Measurements from ENCODE around the gene SLAMF8. TPM values are rescaled to one million over a fixed set of nuclear protein-coding genes. Genes with fewer than 3 reads are reported as not detected.
A peak's percentile ranks its signal among the peaks of the same experiment; 100 is the strongest.

The SLAMF8 gene
- polyA plus RNA-seq, 3 donors: 2.6 to 5.7 (median 5.7) TPM

GRCh38 chr1:159798893-159799292 lies 27.8 kb upstream of the SLAMF8 start:
- Mint-ChIP-seq H3K27me3 (ENCODE audit: low read depth in 3 of 3) (peaks cover 7 to 10% (median 10%) of the 10 kb centered on the region in 3 donors), H3K4me3 (no peak overlapping the region), H3K36me3 (no peaks in the 10 kb centered on the region), H3K27ac (no peak overlapping the region), H3K9me3 (no peaks in the 10 kb centered on the region), H3K4me1 (peaks cover 38% of the 10 kb centered on the region)
- H3K4me1 ChIP-seq (ENCODE audit: control insufficient read depth in 1 of 2, insufficient read depth in 2 of 2, low read length in 2 of 2): peaks cover 26 to 34% of the 10 kb centered on the region in 2 donors
- H3K4me3 ChIP-seq (replicated peaks in 1 of 3; ENCODE audit: low read depth in 2 of 3, low read length in 3 of 3): no peak overlapping the region
- DNase-seq: peak; percentile 55 to 74 (median 73)
- 0% methylated on average over 1 of the region's 2 CpGs for WGBS (ENCODE audit: insufficient coverage)
- intact Hi-C loops (cut with micrococcal nuclease): loop anchor here (1.0 to 2.0 kb wide), 2 partner anchors 92 kb away; no protein-coding TSS in a partner anchor
- TF ChIP-seq CTCF (IDR thresholded peaks at IDR 0.05): peak; percentile 84
- no peak overlapping the region for H3K27ac ChIP-seq (ENCODE audit: low read depth in 1 of 2, low read length in 2 of 2)
- H3K4me2 ChIP-seq (replicated peaks; ENCODE audit: extremely low read depth, low read length, poor library complexity, severe bottlenecking): no peak overlapping the region
- H4K20me1 ChIP-seq (ENCODE audit: insufficient read depth, low read length): no peaks in the 10 kb centered on the region
- H3K79me2 ChIP-seq (ENCODE audit: insufficient read depth, low read length): no peaks in the 10 kb centered on the region
- H3K36me3 ChIP-seq (replicated peaks in 1 of 2; ENCODE audit: control insufficient read depth in 1 of 2, insufficient read depth in 2 of 2, low read length in 2 of 2): no peaks in the 10 kb centered on the region
- H3K9ac ChIP-seq (ENCODE audit: insufficient read depth, low read length, poor library complexity, severe bottlenecking): no peak overlapping the region
- no peaks in the 10 kb centered on the region for H3K9me3 ChIP-seq (replicated peaks in 1 of 2; ENCODE audit: control insufficient read depth in 1 of 2, insufficient read depth in 1 of 2, low read length in 2 of 2)
- peaks cover 0 to 6% of the 10 kb centered on the region in 2 donors for H3K27me3 ChIP-seq (ENCODE audit: control insufficient read depth in 2 of 2, insufficient read depth in 2 of 2, low read length in 2 of 2)
- H2AFZ ChIP-seq (ENCODE audit: insufficient read depth, low read depth, low read length, poor library complexity, severe bottlenecking): no peak overlapping the region

DNA sequence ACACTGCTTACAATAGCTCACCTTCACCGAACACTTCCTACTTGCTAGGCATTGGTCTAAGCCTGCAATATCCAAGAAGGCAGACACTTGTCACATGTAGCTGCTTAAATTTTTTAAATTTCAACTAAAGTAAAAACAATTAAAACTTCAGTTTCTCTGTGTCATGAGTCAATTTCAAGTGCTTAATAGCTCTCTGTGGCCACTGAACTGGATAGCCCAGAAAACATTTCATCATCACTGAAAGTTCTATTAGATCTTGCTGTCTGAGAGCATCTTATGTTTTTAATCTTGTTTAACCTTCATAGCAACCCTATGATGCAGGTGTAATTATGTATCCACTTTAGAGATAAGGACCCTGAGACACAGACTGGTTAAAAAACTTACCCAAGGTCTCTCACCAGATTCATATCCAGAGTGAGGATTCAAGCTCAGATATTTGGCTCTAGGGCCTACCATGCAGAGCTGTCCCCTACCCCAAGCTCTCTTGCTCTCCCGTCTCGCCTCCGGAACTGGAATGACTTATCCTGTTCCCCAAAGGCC lies 27.2 kb upstream of the SLAMF8 start:
- intact Hi-C loops (cut with micrococcal nuclease): loop anchor here in 1 of 2 donors (2.0 kb wide), 1 partner anchor 91 kb away; no protein-coding TSS in a partner anchor
- Histone ChIP-seq H3K4me3 (replicated peaks in 1 of 3; ENCODE audit: low read depth in 2 of 3, low read length in 3 of 3) (no peak overlapping the region), H3K36me3 (replicated peaks in 1 of 2; ENCODE audit: control insufficient read depth in 1 of 2, insufficient read depth in 2 of 2, low read length in 2 of 2) (no peaks in the 10 kb centered on the region), H2AFZ (ENCODE audit: insufficient read depth, low read depth, low read length, poor library complexity, severe bottlenecking) (no peak overlapping the region), H3K9ac (ENCODE audit: insufficient read depth, low read length, poor library complexity, severe bottlenecking) (no peak overlapping the region), H3K27me3 (ENCODE audit: control insufficient read depth in 2 of 2, insufficient read depth in 2 of 2, low read length in 2 of 2) (peaks cover 0 to 6% of the 10 kb centered on the region in 2 donors), H3K79me2 (ENCODE audit: insufficient read depth, low read length) (no peaks in the 10 kb centered on the region), H3K4me1 (ENCODE audit: control insufficient read depth in 1 of 2, insufficient read depth in 2 of 2, low read length in 2 of 2) (peaks cover 27 to 37% of the 10 kb centered on the region in 2 donors), H4K20me1 (ENCODE audit: insufficient read depth, low read length) (no peaks in the 10 kb centered on the region), H3K27ac (ENCODE audit: low read depth in 1 of 2, low read length in 2 of 2) (no peak overlapping the region), H3K9me3 (replicated peaks in 1 of 2; ENCODE audit: control insufficient read depth in 1 of 2, insufficient read depth in 1 of 2, low read length in 2 of 2) (no peaks in the 10 kb centered on the region), H3K4me2 (replicated peaks; ENCODE audit: extremely low read depth, low read length, poor library complexity, severe bottlenecking) (no peak overlapping the region)
- Mint-ChIP-seq H3K4me1 (peaks cover 40% of the 10 kb centered on the region), H3K9me3 (no peaks in the 10 kb centered on the region), H3K27me3 (ENCODE audit: low read depth in 3 of 3) (peaks cover 7 to 13% (median 10%) of the 10 kb centered on the region in 3 donors), H3K36me3 (no peaks in the 10 kb centered on the region), H3K27ac (no peak overlapping the region), H3K4me3 (no peak overlapping the region)
- DNase-seq: no peak
- 94% methylated on average over 3 of the region's 4 CpGs for WGBS (ENCODE audit: insufficient coverage)
- no peak for TF ChIP-seq CTCF (IDR thresholded peaks at IDR 0.05)

Measured in CD14-positive monocyte (primary cell).